Tibial artery (tissue), 4 donors: ENCODE measurements around the gene SH3TC2.

ENCODE experiments used
- DNase-seq, 2 donors: peaks; one replicate each; pipeline ENCODE4 v3.0.0-alpha.2; 2019
- H3K27ac ChIP-seq, 2 donors: fragments of 200-600 bp; sonication (generic) in 1 of 2; 1 replicate in 1 of 2; 2 replicates in 1 of 2; pipeline ENCODE4 v1.5.1; 2018 to 2019; ENCODE audit warnings: mild to moderate bottlenecking in 1 of 2
- H3K27me3 ChIP-seq, 2 donors: fragments of 200-600 bp; sonication (generic) in 1 of 2; one replicate each; pipeline versions ENCODE4 v1.5.1 to v1.6.0; 2016 to 2019
- H3K36me3 ChIP-seq, 3 donors: fragments of 200-600 bp; sonication (generic) in 2 of 3; one replicate each; pipeline ENCODE4 v1.5.1; 2016 to 2019; ENCODE audit warnings: mild to moderate bottlenecking in 2 of 3
- H3K4me1 ChIP-seq, 4 donors: fragments of 200-600 bp; sonication (generic) in 2 of 4; 1 replicate in 3 of 4; 2 replicates in 1 of 4; pipeline ENCODE4 v1.5.1; 2016 to 2019
- H3K4me3 ChIP-seq, 2 donors: fragments of 200-600 bp; sonication (generic) in 1 of 2; 1 replicate in 1 of 2; 2 replicates in 1 of 2; pipeline ENCODE4 v1.5.1; 2018 to 2019; ENCODE audit warnings: mild to moderate bottlenecking in 2 of 2
- H3K9me3 ChIP-seq, 3 donors: fragments of 200-600 bp; sonication (generic) in 1 of 3; one replicate each; pipeline ENCODE4 v1.5.1; 2016 to 2019
- CTCF ChIP-seq, 2 experiments: fragments of 200-600 bp in 1 of 2; fragments of 450-650 bp in 1 of 2; IDR thresholded peaks; one replicate each; pipeline ENCODE4 v1.5.1; 2017 to 2019; ENCODE audit warnings: antibody characterized with exemption in 2 of 2, mild to moderate bottlenecking in 1 of 2, moderate library complexity in 1 of 2
- intact Hi-C: fragments of 100-400 bp; cut with DNase I; formaldehyde crosslinking; loops from one replicate; pipeline ENCODE4 v1.15.0; 2023; ENCODE audit warnings: low total_unique reads

The SH3TC2 gene

GRCh38 chr5:149049371-149049781 lies 13.5 kb downstream of the SH3TC2 start:
- Histone ChIP-seq H3K27me3 (no peaks in the 10 kb centered on the region), H3K27ac (no peak overlapping the region), H3K36me3 (no peaks in the 10 kb centered on the region), H3K4me1 (peaks cover 0 to 4% (median 2%) of the 10 kb centered on the region in 4 donors), H3K4me3 (no peak overlapping the region), H3K9me3 (no peaks in the 10 kb centered on the region)
- TF ChIP-seq CTCF (IDR thresholded peaks at IDR 0.05), result no peak
- no peak for DNase-seq
- intact Hi-C loops, result no loop called here

GRCh38 chr5:149048811-149049210 lies 14.1 kb downstream of the SH3TC2 start:
- no peak for DNase-seq
- intact Hi-C loops, result no loop called here
- TF ChIP-seq CTCF (IDR thresholded peaks at IDR 0.05), result no peak
- no peak overlapping the region for H3K27ac ChIP-seq
- H3K27me3 ChIP-seq, result no peaks in the 10 kb centered on the region
- H3K4me3 ChIP-seq, result no peak overlapping the region
- H3K9me3 ChIP-seq, result no peaks in the 10 kb centered on the region
- H3K4me1 ChIP-seq, result peaks cover 0 to 4% (median 2%) of the 10 kb centered on the region in 4 donors
- H3K36me3 ChIP-seq, result no peaks in the 10 kb centered on the region

- Histone ChIP-seq H3K27me3 (no peaks in the 10 kb centered on the region), H3K9me3 (no peaks in the 10 kb centered on the region), H3K36me3 (no peaks in the 10 kb centered on the region), H3K27ac (no peak overlapping the region), H3K4me1 (no peaks in the 10 kb centered on the region), H3K4me3 (no peak overlapping the region)
- no peak for TF ChIP-seq CTCF (IDR thresholded peaks at IDR 0.05)
- DNase-seq, result no peak
- intact Hi-C loops, result no loop called here
Measured at GRCh38 chr5:149047462-149047861, 15.4 kb downstream of the SH3TC2 start.

GRCh38 chr5:149046196-149046829 lies 16.5 kb downstream of the SH3TC2 start:
- no peak for DNase-seq
- TF ChIP-seq CTCF (IDR thresholded peaks at IDR 0.05), result no peak
- H3K27ac ChIP-seq, result no peak overlapping the region
- H3K9me3 ChIP-seq, result no peaks in the 10 kb centered on the region
- no peak overlapping the region for H3K4me3 ChIP-seq
- no peaks in the 10 kb centered on the region for H3K36me3 ChIP-seq
- no peaks in the 10 kb centered on the region for H3K4me1 ChIP-seq
- no peaks in the 10 kb centered on the region for H3K27me3 ChIP-seq
- intact Hi-C loops, result no loop called here

- Histone ChIP-seq H3K27ac (no peak overlapping the region), H3K27me3 (no peaks in the 10 kb centered on the region), H3K4me3 (no peak overlapping the region), H3K36me3 (no peaks in the 10 kb centered on the region), H3K9me3 (no peaks in the 10 kb centered on the region), H3K4me1 (no peaks in the 10 kb centered on the region)
- no peak for TF ChIP-seq CTCF (IDR thresholded peaks at IDR 0.05)
- DNase-seq, result no peak
- intact Hi-C loops, result no loop called here
Measured at GRCh38 chr5:149045089-149045460, 17.8 kb downstream of the SH3TC2 start.
